Activated CD4-positive, alpha-beta T cell treated with anti-CD3 and anti-CD28 coated beads, Interleukin-2, amount 50 U/mL, for 24 hours (primary cell): ENCODE results near the gene DIO3.
A peak's percentile ranks its signal among the peaks of the same experiment; 100 is the strongest.

Experiments used
- DNase-seq, 2 donors: peaks; one replicate each; pipeline ENCODE4 v3.0.0-alpha.2; 2020; ENCODE audit warnings: low read depth in 1 of 2, low spot score in 1 of 2

DIO3 gene

GRCh38 chr14:101582294-101582693 lies 21.0 kb downstream of the DIO3 start:
- DNase-seq, result no peak

GRCh38 chr14:101583006-101583714 lies 21.9 kb downstream of the DIO3 start:
- no peak for DNase-seq

GRCh38 chr14:101583715-101584054 lies 22.4 kb downstream of the DIO3 start:
- no peak for DNase-seq

GRCh38 chr14:101584055-101584859 lies 23.0 kb downstream of the DIO3 start:
- no peak for DNase-seq

GRCh38 chr14:101585211-101585610 lies 23.9 kb downstream of the DIO3 start:
- DNase-seq, result no peak

GRCh38 chr14:101586531-101587430 lies 25.5 kb downstream of the DIO3 start:
- no peak for DNase-seq

GRCh38 chr14:101587441-101587911 lies 26.2 kb downstream of the DIO3 start:
- DNase-seq, result no peak

- no peak for DNase-seq
These were observed 27.1 kb downstream of the DIO3 start for GRCh38 chr14:101588286-101588975.

GRCh38 chr14:101588990-101589389 lies 27.7 kb downstream of the DIO3 start:
- DNase-seq, result no peak

GRCh38 chr14:101589486-101590015 lies 28.3 kb downstream of the DIO3 start:
- no peak for DNase-seq

- DNase-seq, result no peak
These were observed 28.8 kb downstream of the DIO3 start for GRCh38 chr14:101590062-101590461.

GRCh38 chr14:101590616-101591015 lies 29.3 kb downstream of the DIO3 start:
- DNase-seq, result no peak

- DNase-seq, result no peak
These were observed 29.8 kb downstream of the DIO3 start for GRCh38 chr14:101591121-101591520.

GRCh38 chr14:101591582-101591981 lies 30.3 kb downstream of the DIO3 start:
- DNase-seq, result no peak

- DNase-seq, result no peak
These were observed 32.3 kb downstream of the DIO3 start for GRCh38 chr14:101593411-101594238.

GRCh38 chr14:101594511-101595148 lies 33.3 kb downstream of the DIO3 start:
- DNase-seq, result no peak

GRCh38 chr14:101595349-101595748 lies 34.1 kb downstream of the DIO3 start:
- no peak for DNase-seq

- DNase-seq, result peak; percentile 11 to 40
These were observed 34.8 kb downstream of the DIO3 start for GRCh38 chr14:101595887-101596721.
